K562 (cell line): ENCODE data around the gene ICE2.

ENCODE experiments used
- CREM ChIP-seq: IDR thresholded peaks from 2 replicates; pipeline ENCODE4 v1.6.1; 2014; ENCODE audit warnings: antibody characterized with exemption, low read depth
- RNF2 ChIP-seq: sonication (generic); IDR thresholded peaks from 2 replicates; pipeline ENCODE4 v1.6.1; 2016
- TF ChIP-seq, protein P1 (sequence below): sonication (generic); formaldehyde crosslinking; IDR thresholded peaks from 2 replicates; pipeline ENCODE4 v1.8.0; 2022; ENCODE audit warnings: mild to moderate bottlenecking, low read depth, missing genetic modification reagents
- TF ChIP-seq, protein P2 (sequence below), 3 experiments: IDR thresholded peaks in 2 of 3; conservative IDR thresholded peaks in 1 of 3; 2 replicates each; pipeline ENCODE4 v1.5.1; 2011 to 2012; ENCODE audit warnings: low read length in 3 of 3, mild to moderate bottlenecking in 3 of 3, control low read depth in 2 of 3, improper control_type of control experiment in 1 of 3, inconsistent platforms in 1 of 3, low read depth in 1 of 3, mixed read lengths in 1 of 3, moderate library complexity in 1 of 3; ENCODE audit not compliant: insufficient read depth in 2 of 3

DNA sequence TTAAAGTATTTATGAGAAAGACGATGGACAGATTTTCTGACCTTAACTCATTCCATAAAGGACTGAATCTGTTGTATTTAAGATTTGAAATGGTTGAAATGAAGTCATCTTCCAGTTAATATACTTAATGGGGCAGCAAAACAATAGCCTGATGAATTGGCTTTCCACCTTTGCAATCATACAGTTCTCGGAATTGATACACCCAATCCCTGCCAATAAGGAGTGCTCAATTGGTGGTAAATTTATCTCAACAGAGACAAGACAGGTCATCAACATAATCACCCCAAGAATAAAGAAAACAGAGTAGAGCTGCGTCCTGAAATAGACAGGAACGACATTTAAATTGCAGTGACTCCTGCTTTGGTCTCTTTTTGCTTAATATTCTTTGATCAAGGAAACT, 92.3 kb downstream of the ICE2 start:
- TF ChIP-seq CREM (no peak), RNF2 (no peak)
- TF ChIP-seq, protein P1, sequence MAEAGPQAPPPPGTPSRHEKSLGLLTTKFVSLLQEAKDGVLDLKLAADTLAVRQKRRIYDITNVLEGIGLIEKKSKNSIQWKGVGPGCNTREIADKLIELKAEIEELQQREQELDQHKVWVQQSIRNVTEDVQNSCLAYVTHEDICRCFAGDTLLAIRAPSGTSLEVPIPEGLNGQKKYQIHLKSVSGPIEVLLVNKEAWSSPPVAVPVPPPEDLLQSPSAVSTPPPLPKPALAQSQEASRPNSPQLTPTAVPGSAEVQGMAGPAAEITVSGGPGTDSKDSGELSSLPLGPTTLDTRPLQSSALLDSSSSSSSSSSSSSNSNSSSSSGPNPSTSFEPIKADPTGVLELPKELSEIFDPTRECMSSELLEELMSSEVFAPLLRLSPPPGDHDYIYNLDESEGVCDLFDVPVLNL: no peak
- TF ChIP-seq, protein P2, sequence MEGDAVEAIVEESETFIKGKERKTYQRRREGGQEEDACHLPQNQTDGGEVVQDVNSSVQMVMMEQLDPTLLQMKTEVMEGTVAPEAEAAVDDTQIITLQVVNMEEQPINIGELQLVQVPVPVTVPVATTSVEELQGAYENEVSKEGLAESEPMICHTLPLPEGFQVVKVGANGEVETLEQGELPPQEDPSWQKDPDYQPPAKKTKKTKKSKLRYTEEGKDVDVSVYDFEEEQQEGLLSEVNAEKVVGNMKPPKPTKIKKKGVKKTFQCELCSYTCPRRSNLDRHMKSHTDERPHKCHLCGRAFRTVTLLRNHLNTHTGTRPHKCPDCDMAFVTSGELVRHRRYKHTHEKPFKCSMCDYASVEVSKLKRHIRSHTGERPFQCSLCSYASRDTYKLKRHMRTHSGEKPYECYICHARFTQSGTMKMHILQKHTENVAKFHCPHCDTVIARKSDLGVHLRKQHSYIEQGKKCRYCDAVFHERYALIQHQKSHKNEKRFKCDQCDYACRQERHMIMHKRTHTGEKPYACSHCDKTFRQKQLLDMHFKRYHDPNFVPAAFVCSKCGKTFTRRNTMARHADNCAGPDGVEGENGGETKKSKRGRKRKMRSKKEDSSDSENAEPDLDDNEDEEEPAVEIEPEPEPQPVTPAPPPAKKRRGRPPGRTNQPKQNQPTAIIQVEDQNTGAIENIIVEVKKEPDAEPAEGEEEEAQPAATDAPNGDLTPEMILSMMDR (IDR thresholded peaks at IDR 0.05 in 2 of 3, conservative IDR thresholded peaks at IDR 0.05 in 1 of 3; ENCODE audit: insufficient read depth in 2 of 3, low read depth in 1 of 3, low read length in 3 of 3): no peak
